ENCODE data around the gene OVOL3.
A peak's percentile ranks its signal among the peaks of the same experiment; 100 is the strongest.
"Not testable (repeated sequence)": the region's sequence is repeated elsewhere in the genome, so short reads cannot be mapped to it uniquely, and the experiment has no call there.

Gene OVOL3

DNA sequence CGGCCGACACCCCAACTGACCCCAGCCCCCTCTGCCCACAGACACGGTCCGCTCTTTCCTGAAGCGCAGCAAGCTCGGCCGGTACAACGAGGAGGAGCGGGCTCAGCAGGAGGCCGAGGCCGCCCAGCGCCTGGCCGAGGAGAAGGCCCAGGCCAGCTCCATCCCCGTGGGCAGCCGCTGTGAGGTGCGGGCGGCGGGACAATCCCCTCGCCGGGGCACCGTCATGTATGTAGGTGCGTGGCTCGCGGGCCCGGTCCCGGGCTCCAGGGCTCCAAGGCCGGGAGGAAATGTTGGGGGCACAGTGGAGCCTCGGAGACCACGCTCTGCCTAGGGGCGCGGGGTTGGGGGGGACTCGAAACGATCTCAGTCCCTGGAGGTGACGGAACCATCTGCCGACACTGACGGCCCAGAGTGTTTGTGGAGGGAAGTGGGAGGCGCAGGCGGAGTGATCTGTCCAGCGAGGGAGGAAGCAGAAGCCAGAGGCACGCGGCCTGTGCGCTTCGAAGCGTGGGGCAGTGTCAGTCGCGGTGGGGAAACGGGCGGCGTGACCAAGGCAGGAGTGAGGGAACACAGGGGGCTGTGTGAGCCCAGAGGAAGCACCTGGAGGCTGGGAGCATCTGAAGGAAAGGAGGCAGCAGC is 10.7 kb downstream of the OVOL3 start:
- Mint-ChIP-seq H3K36me3 (ENCODE audit: insufficient read depth) (peaks cover 49% of the 10 kb centered on the region), H3K27ac (ENCODE audit: low read depth) (no peak overlapping the region), H3K9me3 (no peaks in the 10 kb centered on the region), H3K4me1 (peaks cover 20% of the 10 kb centered on the region), H3K4me3 (no peak overlapping the region), H3K27me3 (no peaks in the 10 kb centered on the region)
- DNase-seq (ENCODE audit: low spot score in 2 of 2) (no peak), ATAC-seq (replicated peaks; ENCODE audit: extremely low read depth, poor library complexity, severe bottlenecking) (no peak)

GRCh38 chr19:36125557-36125956 is 14.6 kb downstream of the OVOL3 start:
- Mint-ChIP-seq H3K9me3 (no peaks in the 10 kb centered on the region), H3K4me3 (no peak overlapping the region), H3K4me1 (peaks cover 11% of the 10 kb centered on the region), H3K27ac (ENCODE audit: low read depth) (no peak overlapping the region), H3K27me3 (no peaks in the 10 kb centered on the region), H3K36me3 (ENCODE audit: insufficient read depth) (peaks cover 36% of the 10 kb centered on the region)
- DNase-seq (ENCODE audit: low spot score in 2 of 2) = no peak
- no peak for ATAC-seq (replicated peaks; ENCODE audit: extremely low read depth, poor library complexity, severe bottlenecking)

DNA sequence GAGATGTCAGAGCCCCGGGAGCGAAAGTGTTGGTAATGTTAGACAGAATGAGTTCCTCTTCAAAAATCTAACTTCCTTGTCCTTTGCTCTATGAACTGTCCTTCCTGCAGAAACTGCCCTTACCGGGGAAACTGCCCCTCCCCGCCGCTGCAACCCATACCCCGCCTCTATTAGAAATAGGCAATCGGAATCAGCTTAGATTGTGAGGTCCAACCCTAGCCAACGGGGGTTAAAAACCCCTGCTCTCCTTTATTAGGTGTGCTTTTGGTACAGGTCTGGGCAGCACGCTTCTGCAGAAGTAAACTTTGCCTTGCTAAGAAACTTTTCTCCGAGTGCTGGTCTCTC is 17.4 kb downstream of the OVOL3 start:
- Mint-ChIP-seq H3K9me3 (no peaks in the 10 kb centered on the region), H3K4me1 (peaks cover 23% of the 10 kb centered on the region), H3K27me3 (no peaks in the 10 kb centered on the region), H3K36me3 (ENCODE audit: insufficient read depth) (peaks cover 22% of the 10 kb centered on the region), H3K27ac (ENCODE audit: low read depth) (peak overlapping the region; percentile 89), H3K4me3 (peak overlapping the region; percentile 83)
- ATAC-seq (replicated peaks; ENCODE audit: extremely low read depth, poor library complexity, severe bottlenecking) (peak; percentile 2), DNase-seq (ENCODE audit: low spot score in 2 of 2) (no peak)

DNA sequence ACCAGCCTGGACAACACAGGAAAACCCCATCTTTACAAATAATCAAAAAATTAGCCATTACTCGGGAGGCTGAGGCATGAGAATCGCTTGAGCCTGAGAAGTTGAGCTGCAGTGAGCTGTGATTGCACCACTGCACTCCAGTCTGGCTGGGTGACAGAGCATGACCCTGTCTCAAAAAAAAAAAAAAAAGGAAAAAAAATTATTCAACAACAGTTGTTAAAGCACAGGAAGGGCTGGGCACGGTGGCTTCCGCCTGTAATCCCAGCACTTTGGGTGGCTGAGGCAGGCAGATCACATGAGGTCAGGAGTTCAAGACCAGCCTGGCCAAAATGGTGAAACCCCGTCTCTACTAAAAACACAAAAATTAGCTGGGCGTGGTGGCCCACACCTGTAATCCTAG is 20.3 kb downstream of the OVOL3 start:
- peaks cover 23% of the 10 kb centered on the region for H3K4me1 Mint-ChIP-seq
- not testable (repeated sequence) for DNase-seq (ENCODE audit: low spot score in 2 of 2)

DNA sequence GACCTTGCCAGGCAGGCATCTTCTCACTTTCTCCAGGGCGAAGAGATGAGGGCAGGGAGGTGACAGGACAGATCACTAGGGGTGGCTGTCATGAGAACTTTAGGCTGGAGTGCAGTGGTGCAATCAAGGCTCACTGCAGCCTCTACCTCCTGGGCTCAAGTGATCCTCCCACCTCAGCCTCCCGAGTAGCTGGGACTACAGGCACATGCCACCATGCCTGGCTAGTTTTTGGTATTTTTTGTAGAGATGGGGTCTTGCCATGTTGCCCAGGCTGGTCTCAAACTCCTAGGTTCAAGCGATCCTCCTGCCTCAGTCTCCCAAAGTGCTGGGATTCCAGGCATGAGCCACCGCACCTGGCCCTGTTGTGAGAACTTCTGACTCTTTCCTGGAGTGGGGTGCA is 23.9 kb downstream of the OVOL3 start:
- not testable (repeated sequence) for H3K27ac Mint-ChIP-seq (ENCODE audit: low read depth); H3K36me3 Mint-ChIP-seq (ENCODE audit: insufficient read depth); DNase-seq (ENCODE audit: low spot score in 2 of 2); H3K4me3 Mint-ChIP-seq; H3K9me3 Mint-ChIP-seq; ATAC-seq (replicated peaks; ENCODE audit: extremely low read depth, poor library complexity, severe bottlenecking); H3K27me3 Mint-ChIP-seq
- H3K4me1 Mint-ChIP-seq = peaks cover 18% of the 10 kb centered on the region

More for the DNA sequence above, 20.3 kb downstream of the OVOL3 start:
- H3K9me3 Mint-ChIP-seq; H3K27me3 Mint-ChIP-seq; ATAC-seq (replicated peaks; ENCODE audit: extremely low read depth, poor library complexity, severe bottlenecking); H3K36me3 Mint-ChIP-seq (ENCODE audit: insufficient read depth); H3K4me3 Mint-ChIP-seq: not testable (repeated sequence)
- peak overlapping the region; percentile 36 for H3K27ac Mint-ChIP-seq (ENCODE audit: low read depth)

DNA sequence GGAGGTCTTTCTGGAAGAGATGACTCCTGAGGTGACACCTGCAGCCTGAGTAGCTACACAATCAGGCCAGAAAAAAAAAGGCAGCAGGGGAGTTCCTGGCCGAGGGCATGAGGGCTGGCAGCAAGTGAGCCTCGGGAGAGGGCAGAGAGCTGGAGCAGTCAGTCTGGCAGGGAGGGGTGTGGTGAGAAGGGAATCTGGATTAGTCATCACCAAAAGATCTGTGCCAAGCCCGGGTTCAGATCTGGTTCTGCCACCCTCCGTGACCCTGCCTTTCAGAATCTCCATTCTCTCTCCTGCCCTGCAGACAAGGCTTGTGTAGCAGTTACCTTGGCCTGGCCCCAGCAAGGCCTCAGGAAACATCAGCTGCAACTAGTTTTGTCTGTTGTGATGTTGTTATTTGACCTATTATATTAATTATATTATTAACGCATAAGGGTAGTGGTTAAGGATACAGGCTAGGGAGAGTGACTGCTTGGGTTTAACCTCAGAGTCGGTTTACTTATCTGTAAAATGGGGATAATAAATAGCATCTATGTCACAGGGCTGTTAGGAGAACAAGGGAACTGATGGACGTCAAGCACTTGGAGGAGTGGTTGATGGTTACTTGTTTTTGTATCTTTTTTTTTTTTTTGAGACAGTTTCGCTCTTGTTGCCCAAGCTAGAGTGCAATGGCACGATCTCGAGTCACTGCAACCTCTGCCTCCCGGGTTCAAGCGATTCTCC is 26.2 kb downstream of the OVOL3 start:
- no peaks in the 10 kb centered on the region for H3K9me3 Mint-ChIP-seq
- peaks cover 17% of the 10 kb centered on the region for H3K36me3 Mint-ChIP-seq (ENCODE audit: insufficient read depth)
- ATAC-seq (replicated peaks; ENCODE audit: extremely low read depth, poor library complexity, severe bottlenecking) = no peak
- peaks cover 27% of the 10 kb centered on the region for H3K4me1 Mint-ChIP-seq
- H3K4me3 Mint-ChIP-seq = peak overlapping the region; percentile 51
- DNase-seq (ENCODE audit: low spot score in 2 of 2) = no peak
- H3K27ac Mint-ChIP-seq (ENCODE audit: low read depth) = peak overlapping the region; percentile 76
- no peaks in the 10 kb centered on the region for H3K27me3 Mint-ChIP-seq

DNA sequence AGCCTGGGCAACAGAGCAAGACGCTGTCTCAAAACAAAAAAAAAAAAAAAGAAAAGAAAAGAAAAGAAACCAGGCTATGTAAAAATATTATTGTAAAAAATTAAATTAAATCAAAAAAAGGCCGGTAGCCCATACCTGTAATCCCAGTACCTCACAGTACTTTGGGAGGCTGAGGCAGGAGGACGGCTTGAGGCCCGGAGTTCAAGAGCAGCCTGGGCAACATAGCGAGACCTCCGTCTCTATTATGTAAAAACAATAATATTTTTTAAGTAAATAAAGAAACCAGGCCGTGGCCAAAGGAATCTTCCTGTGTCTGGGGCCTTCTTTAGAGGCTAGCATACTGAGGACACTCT is 28.2 kb downstream of the OVOL3 start:
- Mint-ChIP-seq H3K4me3 (peak overlapping the region; percentile 96), H3K27ac (ENCODE audit: low read depth) (peak overlapping the region; percentile 87), H3K4me1 (peaks cover 29% of the 10 kb centered on the region), H3K27me3 (no peaks in the 10 kb centered on the region), H3K9me3 (no peaks in the 10 kb centered on the region), H3K36me3 (ENCODE audit: insufficient read depth) (peaks cover 22% of the 10 kb centered on the region)
- no peak for ATAC-seq (replicated peaks; ENCODE audit: extremely low read depth, poor library complexity, severe bottlenecking)
- DNase-seq (ENCODE audit: low spot score in 2 of 2) = no peak

DNA sequence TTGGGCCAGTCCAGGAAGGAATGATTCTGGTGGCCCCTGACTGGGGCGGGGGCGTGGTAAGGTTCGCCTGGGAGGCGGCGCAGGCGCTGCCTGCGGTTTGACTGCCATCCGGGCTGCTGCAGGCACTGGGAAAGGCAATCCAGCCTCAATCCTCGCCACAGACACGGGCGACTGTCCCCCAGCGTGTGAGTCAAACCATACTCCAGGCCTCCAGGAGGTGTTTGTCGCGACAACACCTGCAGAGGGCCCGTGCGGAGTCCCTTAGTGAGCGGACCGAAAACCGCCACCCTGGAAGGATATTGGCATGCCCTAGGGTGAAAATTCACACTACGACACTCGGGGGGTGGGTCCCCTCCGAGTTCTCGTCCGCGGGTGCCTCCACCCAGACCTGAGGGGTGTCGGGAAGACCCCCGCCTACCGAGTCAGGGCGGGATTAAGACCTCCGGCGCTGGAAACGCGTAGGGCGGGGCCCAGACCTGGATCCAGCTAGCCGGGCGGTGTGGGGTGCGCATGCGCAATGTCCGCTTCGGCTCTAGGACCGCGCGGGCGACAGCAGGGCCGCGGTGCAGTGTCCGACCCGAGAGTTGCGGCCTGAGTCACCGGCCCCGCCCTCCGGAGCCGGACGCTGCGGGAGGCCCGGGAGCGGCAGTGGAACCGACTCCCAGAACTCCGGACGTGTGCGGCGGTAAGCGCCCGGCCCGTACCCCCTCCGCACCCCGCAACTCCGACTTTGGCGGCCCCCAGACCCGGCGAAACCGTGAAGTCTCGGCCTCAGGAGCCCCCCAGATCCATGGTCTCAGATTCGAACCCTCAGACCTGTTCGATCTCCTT is 28.7 kb downstream of the OVOL3 start, which contains the start of gene CAPNS1:
CAPNS1 (plus strand) TSS at position 594 of the 831 bp plus-strand sequence. CDS start 946 bp downstream, outside the sequence.
- peaks cover 24% of the 10 kb centered on the region for H3K36me3 Mint-ChIP-seq (ENCODE audit: insufficient read depth)
- no peaks in the 10 kb centered on the region for H3K27me3 Mint-ChIP-seq
- no peaks in the 10 kb centered on the region for H3K9me3 Mint-ChIP-seq
- ATAC-seq (replicated peaks; ENCODE audit: extremely low read depth, poor library complexity, severe bottlenecking) (peak; percentile 65), DNase-seq (ENCODE audit: low spot score in 2 of 2) (peak; percentile 80 to 84)
- peak within 1 kb of the TSS; percentile 96 for H3K4me3 Mint-ChIP-seq
- H3K27ac Mint-ChIP-seq (ENCODE audit: low read depth) = peak within 1 kb of the TSS; percentile 87
- peaks cover 29% of the 10 kb centered on the region for H3K4me1 Mint-ChIP-seq

- Mint-ChIP-seq H3K9me3 (no peaks in the 10 kb centered on the region), H3K27me3 (no peaks in the 10 kb centered on the region), H3K4me1 (peaks cover 29% of the 10 kb centered on the region), H3K27ac (ENCODE audit: low read depth) (peak overlapping the region; percentile 87), H3K4me3 (peak overlapping the region; percentile 96), H3K36me3 (ENCODE audit: insufficient read depth) (peaks cover 31% of the 10 kb centered on the region)
- ATAC-seq (replicated peaks; ENCODE audit: extremely low read depth, poor library complexity, severe bottlenecking) (peak; percentile 27), DNase-seq (ENCODE audit: low spot score in 2 of 2) (peak; percentile 21 to 24)
These were observed 29.5 kb downstream of the OVOL3 start for GRCh38 chr19:36140304-36141038.

- ATAC-seq (replicated peaks; ENCODE audit: extremely low read depth, poor library complexity, severe bottlenecking) (peak; percentile 67), DNase-seq (ENCODE audit: low spot score in 2 of 2) (peak; percentile 90 to 93)
- Mint-ChIP-seq H3K27ac (ENCODE audit: low read depth) (peak overlapping the region; percentile 87), H3K36me3 (ENCODE audit: insufficient read depth) (peaks cover 36% of the 10 kb centered on the region), H3K27me3 (no peaks in the 10 kb centered on the region), H3K9me3 (no peaks in the 10 kb centered on the region), H3K4me3 (peak overlapping the region; percentile 96), H3K4me1 (peaks cover 29% of the 10 kb centered on the region)
These were observed 30.3 kb downstream of the OVOL3 start for GRCh38 chr19:36141039-36141927.

DNA sequence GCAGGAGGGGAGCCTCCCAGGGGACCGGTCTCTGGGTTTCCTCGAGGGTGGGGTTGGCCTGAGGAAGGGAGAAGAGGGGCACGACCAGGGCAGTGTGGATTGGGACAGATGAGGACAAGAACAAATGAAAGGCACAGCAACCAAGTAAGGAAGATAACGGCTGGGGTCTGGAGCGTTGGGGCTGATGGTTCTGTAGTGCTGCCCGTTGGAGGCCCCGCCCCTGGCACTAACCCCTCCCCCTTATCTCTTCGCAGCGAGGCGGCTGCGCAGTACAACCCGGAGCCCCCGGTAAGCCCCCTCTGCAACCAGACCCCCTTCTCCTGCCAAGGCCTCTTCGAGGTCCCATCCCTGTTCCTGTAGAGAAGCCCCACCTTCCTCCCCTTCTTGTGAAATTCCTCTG is 31.1 kb downstream of the OVOL3 start:
- Mint-ChIP-seq H3K4me3 (peak overlapping the region; percentile 96), H3K27ac (ENCODE audit: low read depth) (peak overlapping the region; percentile 87), H3K27me3 (no peaks in the 10 kb centered on the region), H3K9me3 (no peaks in the 10 kb centered on the region), H3K36me3 (ENCODE audit: insufficient read depth) (peaks cover 43% of the 10 kb centered on the region), H3K4me1 (peaks cover 25% of the 10 kb centered on the region)
- ATAC-seq (replicated peaks; ENCODE audit: extremely low read depth, poor library complexity, severe bottlenecking) (no peak), DNase-seq (ENCODE audit: low spot score in 2 of 2) (no peak)
